Loucy (cell line): ENCODE results near the gene PHAX.
"Not testable (repeated sequence)": the region's sequence is repeated elsewhere in the genome, so short reads cannot be mapped to it uniquely, and the experiment has no call there.

Experiments
- H2AFZ ChIP-seq: fragments of 200-600 bp; sonication (generic); 2 replicates; pipeline ENCODE4 v1.6.0; 2016; ENCODE audit warnings: antibody characterized with exemption, mild to moderate bottlenecking, low read length, moderate library complexity
- H3F3A ChIP-seq: fragments of 200-600 bp; 2 replicates; pipeline ENCODE4 v1.6.0; 2016; ENCODE audit warnings: antibody characterized with exemption, low read depth, mild to moderate bottlenecking
- H3K27me3 ChIP-seq: fragments of 200-600 bp; sonication (generic); 2 replicates; pipeline ENCODE4 v1.6.1; 2014; ENCODE audit warnings: low read length, mild to moderate bottlenecking; ENCODE audit not compliant: insufficient read depth, poor library complexity, severe bottlenecking
- H3K36me3 ChIP-seq: fragments of 200-600 bp; sonication (generic); 2 replicates; pipeline ENCODE4 v1.6.1; 2016; ENCODE audit warnings: low read length; ENCODE audit not compliant: insufficient read depth
- H3K4me1 ChIP-seq: fragments of 200-600 bp; sonication (generic); 2 replicates; pipeline ENCODE4 v1.5.1; 2014; ENCODE audit warnings: low read length, mild to moderate bottlenecking; ENCODE audit not compliant: insufficient read depth, poor library complexity, severe bottlenecking
- H3K4me2 ChIP-seq: fragments of 200-600 bp; sonication (generic); 2 replicates; pipeline ENCODE4 v1.6.0; 2014; ENCODE audit warnings: antibody characterized with exemption, low read length, low read depth, mild to moderate bottlenecking; ENCODE audit not compliant: poor library complexity, severe bottlenecking
- H3K4me3 ChIP-seq: fragments of 200-600 bp; sonication (generic); 2 replicates; pipeline ENCODE4 v1.5.1; 2014; ENCODE audit warnings: low read length, mild to moderate bottlenecking, mixed read lengths; ENCODE audit not compliant: poor library complexity, severe bottlenecking
- H3K79me2 ChIP-seq: fragments of 200-600 bp; sonication (generic); 2 replicates; pipeline ENCODE4 v1.6.1; 2014; ENCODE audit warnings: low read length; ENCODE audit not compliant: insufficient read depth
- H3K9ac ChIP-seq: fragments of 200-600 bp; sonication (generic); 2 replicates; pipeline ENCODE4 v1.6.0; 2014; ENCODE audit warnings: mild to moderate bottlenecking, low read depth, low read length, moderate library complexity; ENCODE audit not compliant: poor library complexity, severe bottlenecking
- H3K9me2 ChIP-seq: fragments of 200-600 bp; sonication (generic); replicated peaks from 2 replicates; pipeline ENCODE4 v1.6.1; 2016; ENCODE audit warnings: low read depth, low read length, mixed read lengths
- H3K9me3 ChIP-seq: fragments of 200-600 bp; sonication (generic); 2 replicates; pipeline ENCODE4 v1.6.1; 2014; ENCODE audit warnings: mild to moderate bottlenecking, antibody characterized with exemption, low read length, low read depth; ENCODE audit not compliant: insufficient read depth
- H4K20me1 ChIP-seq: fragments of 200-600 bp; sonication (generic); 2 replicates; pipeline ENCODE4 v1.6.0; 2014; ENCODE audit warnings: antibody characterized with exemption, low read length, mild to moderate bottlenecking; ENCODE audit not compliant: insufficient read depth, poor library complexity, severe bottlenecking
- EZH2phosphoT487 ChIP-seq: fragments of 200-600 bp; IDR thresholded peaks from 2 replicates; pipeline ENCODE4 v1.6.1; 2018; ENCODE audit warnings: antibody characterized with exemption, mild to moderate bottlenecking, moderate library complexity, borderline replicate concordance
- TF ChIP-seq, protein P1 (sequence below): fragments of 200-600 bp; sonication (generic); conservative IDR thresholded peaks from 2 replicates; pipeline ENCODE4 v1.5.1; 2014; ENCODE audit warnings: mild to moderate bottlenecking, antibody characterized with exemption, low read length

PHAX gene

DNA sequence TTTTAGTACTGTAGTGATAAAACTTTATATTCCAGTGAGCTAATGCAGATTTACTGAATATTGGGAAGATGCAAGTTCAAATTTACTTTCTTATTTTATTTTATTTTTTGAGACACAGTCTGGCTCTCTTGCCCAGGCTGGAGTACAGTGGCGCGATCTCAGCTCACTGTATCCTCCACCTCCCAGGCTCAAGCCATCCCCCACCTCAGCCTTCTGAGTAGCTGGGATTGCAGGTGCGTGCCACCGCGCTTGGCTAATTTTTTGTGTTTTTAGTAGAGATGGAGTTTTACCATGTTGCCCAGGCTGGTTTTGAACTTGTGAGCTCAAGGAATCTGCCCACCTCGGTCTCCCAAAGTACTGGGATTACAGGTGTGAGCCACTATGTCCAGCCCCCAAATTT is 9.9 kb downstream of the PHAX start:
- peaks cover 34% of the 10 kb centered on the region for H3K79me2 ChIP-seq

GRCh38 chr5:126613941-126614592 is 13.3 kb downstream of the PHAX start:
- H3K9me3 ChIP-seq, result no peaks in the 10 kb centered on the region
- H3K4me1 ChIP-seq, result no peaks in the 10 kb centered on the region
- no peak overlapping the region for H2AFZ ChIP-seq
- peaks cover 5% of the 10 kb centered on the region; the same call in 1 of the 2 replicates for H3K79me2 ChIP-seq
- no peaks in the 10 kb centered on the region for H3K9me2 ChIP-seq
- no peak overlapping the region for H3K4me2 ChIP-seq
- H3K27me3 ChIP-seq, result no peaks in the 10 kb centered on the region
- no peaks in the 10 kb centered on the region for H4K20me1 ChIP-seq
- peaks cover 19% of the 10 kb centered on the region; the same call in 1 of the 2 replicates for H3K36me3 ChIP-seq
- no peaks in the 10 kb centered on the region for H3F3A ChIP-seq
- H3K4me3 ChIP-seq, result no peak overlapping the region
- H3K9ac ChIP-seq, result no peak overlapping the region
- TF ChIP-seq, protein P1, sequence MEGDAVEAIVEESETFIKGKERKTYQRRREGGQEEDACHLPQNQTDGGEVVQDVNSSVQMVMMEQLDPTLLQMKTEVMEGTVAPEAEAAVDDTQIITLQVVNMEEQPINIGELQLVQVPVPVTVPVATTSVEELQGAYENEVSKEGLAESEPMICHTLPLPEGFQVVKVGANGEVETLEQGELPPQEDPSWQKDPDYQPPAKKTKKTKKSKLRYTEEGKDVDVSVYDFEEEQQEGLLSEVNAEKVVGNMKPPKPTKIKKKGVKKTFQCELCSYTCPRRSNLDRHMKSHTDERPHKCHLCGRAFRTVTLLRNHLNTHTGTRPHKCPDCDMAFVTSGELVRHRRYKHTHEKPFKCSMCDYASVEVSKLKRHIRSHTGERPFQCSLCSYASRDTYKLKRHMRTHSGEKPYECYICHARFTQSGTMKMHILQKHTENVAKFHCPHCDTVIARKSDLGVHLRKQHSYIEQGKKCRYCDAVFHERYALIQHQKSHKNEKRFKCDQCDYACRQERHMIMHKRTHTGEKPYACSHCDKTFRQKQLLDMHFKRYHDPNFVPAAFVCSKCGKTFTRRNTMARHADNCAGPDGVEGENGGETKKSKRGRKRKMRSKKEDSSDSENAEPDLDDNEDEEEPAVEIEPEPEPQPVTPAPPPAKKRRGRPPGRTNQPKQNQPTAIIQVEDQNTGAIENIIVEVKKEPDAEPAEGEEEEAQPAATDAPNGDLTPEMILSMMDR, result no peak
- no peak for TF ChIP-seq EZH2phosphoT487

More for the DNA sequence above, 9.9 kb downstream of the PHAX start:
- Histone ChIP-seq H3K4me2 (no peak overlapping the region), H3K9ac (no peak overlapping the region), H3F3A (no peaks in the 10 kb centered on the region), H4K20me1 (peaks cover 4% of the 10 kb centered on the region), H3K27me3 (no peaks in the 10 kb centered on the region), H3K4me3 (no peak overlapping the region), H3K9me2 (no peaks in the 10 kb centered on the region), H3K36me3 (peaks cover 10% of the 10 kb centered on the region; the same call in 1 of the 2 replicates), H3K4me1 (peaks cover 10% of the 10 kb centered on the region), H3K9me3 (no peaks in the 10 kb centered on the region), H2AFZ (no peak overlapping the region)
- TF ChIP-seq, protein P1, result no peak
- TF ChIP-seq EZH2phosphoT487, result no peak

DNA sequence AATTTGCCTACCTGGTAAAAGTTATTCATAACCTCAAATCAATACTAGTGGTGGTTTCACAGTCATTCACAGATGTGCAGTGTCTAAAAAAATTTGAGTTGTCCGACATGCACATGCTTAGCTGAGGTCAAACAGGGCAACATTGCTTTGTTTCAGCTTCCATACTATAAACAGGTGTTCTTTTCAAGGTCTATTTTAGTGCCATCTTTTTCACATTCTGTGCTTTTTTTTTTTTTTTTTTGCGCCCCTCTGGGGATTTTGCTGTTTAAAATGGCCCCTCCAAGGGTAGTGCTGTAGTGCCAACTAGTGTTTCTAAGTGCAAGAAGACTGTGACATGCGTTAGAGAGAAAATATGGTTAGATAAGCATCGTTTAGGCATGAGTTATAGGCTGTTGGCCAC is 14.5 kb downstream of the PHAX start:
- Histone ChIP-seq H3K9me3 (no peaks in the 10 kb centered on the region), H3K4me3 (no peak overlapping the region), H3K4me1 (no peaks in the 10 kb centered on the region), H3K9ac (no peak overlapping the region), H3K27me3 (no peaks in the 10 kb centered on the region), H3F3A (no peaks in the 10 kb centered on the region), H3K36me3 (peaks cover 22% of the 10 kb centered on the region; the same call in 1 of the 2 replicates), H4K20me1 (no peaks in the 10 kb centered on the region), H2AFZ (no peak overlapping the region), H3K4me2 (no peak overlapping the region), H3K79me2 (no peaks in the 10 kb centered on the region; the same call in 1 of the 2 replicates), H3K9me2 (no peaks in the 10 kb centered on the region)
- TF ChIP-seq EZH2phosphoT487, result no peak
- TF ChIP-seq, protein P1, result no peak

GRCh38 chr5:126617603-126618002 is 16.9 kb downstream of the PHAX start:
- not testable (repeated sequence) for H3K4me3 ChIP-seq, H2AFZ ChIP-seq, H3K4me2 ChIP-seq, H3K4me1 ChIP-seq, H3K27me3 ChIP-seq, H3K9me2 ChIP-seq, H3F3A ChIP-seq, H4K20me1 ChIP-seq, H3K9ac ChIP-seq, H3K79me2 ChIP-seq, H3K9me3 ChIP-seq
- H3K36me3 ChIP-seq, result peaks cover 22% of the 10 kb centered on the region; the same call in 1 of the 2 replicates
